Measurements from ENCODE around the gene EPHA10. TPM values are rescaled to one million over a fixed set of nuclear protein-coding genes. Genes with fewer than 3 reads are reported as not detected.
A peak's percentile ranks its signal among the peaks of the same experiment; 100 is the strongest.
"Not testable (repeated sequence)": the region's sequence is repeated elsewhere in the genome, so short reads cannot be mapped to it uniquely, and the experiment has no call there.

Gene EPHA10
- total RNA-seq, 1 donor, result not detected

- H3K4me3 ChIP-seq (ENCODE audit: low read depth, low read length), result no peak overlapping the region
- TF ChIP-seq CTCF (IDR thresholded peaks at IDR 0.05; ENCODE audit: insufficient read depth, low read depth, low read length), result no peak
- DNase-seq (ENCODE audit: low read depth), result no peak
Measured at GRCh38 chr1:37697737-37698136, 67.2 kb downstream of the EPHA10 start.

GRCh38 chr1:37697090-37697489 lies 67.8 kb downstream of the EPHA10 start:
- H3K4me3 ChIP-seq (ENCODE audit: low read depth, low read length), result no peak overlapping the region
- no peak for TF ChIP-seq CTCF (IDR thresholded peaks at IDR 0.05; ENCODE audit: insufficient read depth, low read depth, low read length)
- DNase-seq (ENCODE audit: low read depth), result no peak

- TF ChIP-seq CTCF (IDR thresholded peaks at IDR 0.05; ENCODE audit: insufficient read depth, low read depth, low read length), result no peak
- H3K4me3 ChIP-seq (ENCODE audit: low read depth, low read length), result peak overlapping the region; percentile 84
- no peak for DNase-seq (ENCODE audit: low read depth)
Measured at GRCh38 chr1:37692834-37693175, 72.1 kb downstream of the EPHA10 start.

GRCh38 chr1:37692078-37692833 lies 72.7 kb downstream of the EPHA10 start, which contains the start of gene CDCA8:
Gene CDCA8 (plus strand): TSS chr1:37692516. CDS start chr1:37692691, 175 bp downstream.
- peak; percentile 53 for TF ChIP-seq CTCF (IDR thresholded peaks at IDR 0.05; ENCODE audit: insufficient read depth, low read depth, low read length)
- H3K4me3 ChIP-seq (ENCODE audit: low read depth, low read length), result peak within 1 kb of the TSS; percentile 84
- DNase-seq (ENCODE audit: low read depth), result peak; percentile 98

GRCh38 chr1:37691497-37692077 lies 73.3 kb downstream of the EPHA10 start:
- H3K4me3 ChIP-seq (ENCODE audit: low read depth, low read length), result peak overlapping the region; percentile 84
- TF ChIP-seq CTCF (IDR thresholded peaks at IDR 0.05; ENCODE audit: insufficient read depth, low read depth, low read length), result no peak
- DNase-seq (ENCODE audit: low read depth), result peak; percentile 76

GRCh38 chr1:37688926-37689325 lies 76.0 kb downstream of the EPHA10 start:
- TF ChIP-seq CTCF (IDR thresholded peaks at IDR 0.05; ENCODE audit: insufficient read depth, low read depth, low read length), result no peak
- DNase-seq (ENCODE audit: low read depth), result no peak
- peak overlapping the region; percentile 84 for H3K4me3 ChIP-seq (ENCODE audit: low read depth, low read length)

- not testable (repeated sequence) for H3K4me3 ChIP-seq (ENCODE audit: low read depth, low read length)
Measured at GRCh38 chr1:37687764-37688163, 77.2 kb downstream of the EPHA10 start.

More at GRCh38 chr1:37687764-37688163, 77.2 kb downstream of the EPHA10 start:
- not testable (repeated sequence) for DNase-seq (ENCODE audit: low read depth)
